ENCODE data around the gene SHLD1.
"Not testable (repeated sequence)": the region's sequence is repeated elsewhere in the genome, so short reads cannot be mapped to it uniquely, and the experiment has no call there.

SHLD1 gene

GRCh38 chr20:5737619-5737953 is 12.6 kb upstream of the SHLD1 start:
- DNase-seq, result no peak

DNA sequence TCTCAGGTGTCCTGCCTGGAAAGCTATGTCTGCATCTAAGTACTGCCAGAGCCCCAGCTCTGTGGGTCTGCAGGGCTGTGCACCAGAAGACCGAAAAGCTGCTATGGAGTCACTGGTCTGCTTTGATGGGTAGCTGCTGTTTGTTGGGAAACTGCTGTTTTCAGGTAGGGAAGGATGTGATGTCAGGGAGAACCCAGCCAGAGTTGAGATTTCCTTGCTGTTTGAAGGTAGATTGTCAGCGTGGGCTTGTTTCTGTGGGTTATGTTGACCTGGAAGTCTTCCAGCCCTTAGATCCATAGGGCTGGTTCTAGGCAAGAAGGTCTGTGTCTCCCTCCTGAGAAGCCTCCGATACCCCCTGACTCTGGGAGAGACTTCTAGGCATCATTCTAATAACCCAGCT is 12.2 kb upstream of the SHLD1 start:
- DNase-seq, result no peak

- DNase-seq, result not testable (repeated sequence)
These were observed 9.6 kb upstream of the SHLD1 start for GRCh38 chr20:5740643-5741042.

DNA sequence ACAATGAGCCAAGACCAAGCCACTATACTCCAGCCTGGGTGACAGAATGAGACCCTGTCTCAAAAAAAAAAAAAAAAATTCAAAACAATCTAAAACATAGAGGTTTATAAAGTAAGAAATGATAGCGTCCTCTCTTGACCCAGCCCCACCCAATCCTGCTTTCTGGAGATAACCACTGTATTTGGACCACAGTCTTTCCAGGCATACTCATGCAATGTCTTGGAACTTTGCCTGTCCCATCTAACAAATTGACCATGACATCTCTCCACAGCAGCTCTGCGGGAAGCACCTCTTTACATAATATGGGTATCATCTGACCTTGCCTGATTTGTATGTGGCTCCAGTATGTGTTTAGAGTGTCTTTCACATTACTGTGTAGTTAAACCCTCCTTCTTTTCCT is 9.1 kb upstream of the SHLD1 start:
- DNase-seq, result no peak

DNA sequence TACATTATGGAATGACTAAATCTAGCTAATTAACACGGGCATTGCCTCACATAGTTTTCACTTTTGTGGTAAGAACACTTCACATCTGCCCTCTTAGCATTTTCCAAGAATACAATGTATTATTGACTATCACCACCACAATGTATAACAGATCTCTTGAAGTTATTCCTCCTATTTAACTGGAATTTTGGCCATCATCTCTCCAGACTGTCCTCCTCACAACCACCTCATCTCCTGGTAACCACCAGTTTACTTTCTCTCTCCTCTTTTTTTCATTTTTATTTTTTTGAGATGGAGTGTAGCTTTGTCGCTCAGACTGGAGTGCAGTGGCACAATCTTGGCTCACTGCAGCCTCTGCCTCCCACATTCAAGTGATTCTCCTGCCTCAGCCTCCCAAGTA is 8.2 kb upstream of the SHLD1 start:
- DNase-seq, result no peak

GRCh38 chr20:5745416-5746030 is 4.7 kb upstream of the SHLD1 start:
- DNase-seq, result no peak

GRCh38 chr20:5746064-5746463 is 4.1 kb upstream of the SHLD1 start:
- no peak for DNase-seq

DNA sequence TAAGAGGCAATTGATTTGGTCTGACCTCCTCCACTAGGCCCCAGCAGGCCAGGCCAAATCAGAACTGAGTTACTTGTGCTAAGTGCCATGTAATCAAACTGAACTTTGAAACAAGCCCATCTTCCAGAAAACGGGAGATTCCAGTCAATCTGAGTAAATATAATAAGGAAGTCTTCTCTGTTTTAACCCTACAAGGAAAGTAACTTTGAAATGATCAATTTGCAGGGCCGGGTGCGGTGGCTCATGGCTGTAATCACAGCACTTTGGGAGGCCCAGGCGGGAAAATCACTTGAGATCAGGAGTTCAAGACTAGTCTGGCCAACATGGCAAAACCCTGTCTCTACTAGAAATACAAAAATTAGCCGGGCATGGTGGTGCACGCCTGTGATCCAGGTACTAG is 2.0 kb upstream of the SHLD1 start:
- DNase-seq, result no peak

GRCh38 chr20:5749512-5749951 is 669 bp upstream of the SHLD1 start:
- not testable (repeated sequence) for DNase-seq

DNA sequence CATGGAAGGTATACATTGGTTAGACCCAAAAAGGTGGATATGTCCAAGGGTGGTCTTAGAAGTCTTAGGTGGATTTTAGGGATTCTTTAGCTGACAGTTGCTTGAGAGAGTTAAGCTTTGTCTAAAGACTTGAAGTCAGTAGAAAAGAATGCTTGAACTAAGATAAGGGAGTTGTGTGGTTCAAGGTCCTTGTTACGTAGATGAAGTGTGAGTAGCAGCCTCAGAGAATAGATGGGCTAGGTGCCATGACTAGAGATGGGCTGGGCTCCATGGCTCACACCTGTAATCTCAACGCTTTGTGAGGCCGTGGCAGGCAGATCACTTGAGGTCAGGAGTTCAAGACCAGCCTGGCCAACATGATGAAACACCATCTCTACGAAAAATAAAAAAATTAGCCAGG is 1.7 kb downstream of the SHLD1 start:
- no peak for DNase-seq

DNA sequence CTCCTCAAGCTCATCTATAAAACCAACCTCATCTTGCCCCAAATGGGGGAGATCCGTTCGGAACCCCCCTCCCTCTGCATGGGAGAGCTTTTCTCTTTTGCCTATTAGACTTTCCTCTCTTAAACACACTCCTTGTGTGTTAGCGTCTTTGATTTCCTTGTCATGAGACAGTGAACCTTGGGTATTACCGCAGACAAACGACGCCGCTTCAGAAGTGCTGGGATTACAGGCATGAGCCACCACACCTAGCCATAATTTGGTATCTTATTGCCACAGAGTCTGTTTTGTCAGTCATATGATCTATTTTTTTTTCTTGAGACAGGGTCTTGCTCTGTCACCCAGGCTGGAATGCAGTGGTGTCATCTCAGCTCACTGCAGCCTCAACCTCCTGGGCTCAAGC is 3.6 kb downstream of the SHLD1 start:
- DNase-seq, result no peak

GRCh38 chr20:5757949-5758348 is 7.7 kb downstream of the SHLD1 start:
- DNase-seq, result no peak

GRCh38 chr20:5766085-5766764 is 16.0 kb downstream of the SHLD1 start:
- no peak for DNase-seq

GRCh38 chr20:5767493-5768098 is 17.4 kb downstream of the SHLD1 start:
- DNase-seq, result no peak

- no peak for DNase-seq
These were observed 20.2 kb downstream of the SHLD1 start for GRCh38 chr20:5770231-5770986.

- no peak for DNase-seq
These were observed 20.8 kb downstream of the SHLD1 start for GRCh38 chr20:5770987-5771318.

DNA sequence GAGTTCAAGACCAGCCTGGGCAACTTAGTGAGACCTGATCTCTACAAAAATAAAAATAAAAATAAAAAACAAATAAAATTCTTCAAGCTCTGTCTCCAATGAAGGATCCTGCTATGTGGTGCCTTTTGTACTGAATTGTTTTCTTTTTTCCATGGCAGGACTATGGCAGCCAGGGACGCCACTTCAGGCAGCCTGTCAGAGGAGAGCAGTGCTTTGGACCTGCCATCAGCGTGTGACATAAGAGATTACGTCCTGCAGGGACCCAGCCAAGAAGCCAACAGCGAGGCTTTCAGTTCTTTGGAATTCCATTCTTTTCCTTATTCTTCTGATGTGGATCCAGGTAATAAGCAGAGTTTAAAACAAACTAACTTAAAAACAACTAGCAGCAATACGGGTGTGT is 22.5 kb downstream of the SHLD1 start:
- no peak for DNase-seq

DNA sequence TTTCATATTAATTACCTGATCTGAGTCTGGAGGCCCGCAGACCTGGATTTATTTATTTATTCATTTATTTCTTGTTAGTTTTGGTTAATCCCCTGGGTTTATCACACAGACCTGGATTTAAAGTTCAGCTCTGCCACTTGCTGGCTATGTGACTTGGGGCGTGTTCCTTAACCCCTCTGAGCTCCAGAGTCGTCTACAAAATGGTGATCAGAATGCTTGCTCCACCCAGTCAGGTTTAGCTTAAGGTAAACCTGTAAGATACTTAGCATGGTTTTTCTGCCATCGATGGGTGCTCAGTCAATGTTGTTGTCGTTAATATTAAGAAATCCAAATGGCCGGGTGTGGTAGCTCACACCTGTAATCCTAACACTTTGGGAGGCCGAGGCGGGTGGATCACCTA is 23.4 kb downstream of the SHLD1 start:
- DNase-seq, result no peak

DNA sequence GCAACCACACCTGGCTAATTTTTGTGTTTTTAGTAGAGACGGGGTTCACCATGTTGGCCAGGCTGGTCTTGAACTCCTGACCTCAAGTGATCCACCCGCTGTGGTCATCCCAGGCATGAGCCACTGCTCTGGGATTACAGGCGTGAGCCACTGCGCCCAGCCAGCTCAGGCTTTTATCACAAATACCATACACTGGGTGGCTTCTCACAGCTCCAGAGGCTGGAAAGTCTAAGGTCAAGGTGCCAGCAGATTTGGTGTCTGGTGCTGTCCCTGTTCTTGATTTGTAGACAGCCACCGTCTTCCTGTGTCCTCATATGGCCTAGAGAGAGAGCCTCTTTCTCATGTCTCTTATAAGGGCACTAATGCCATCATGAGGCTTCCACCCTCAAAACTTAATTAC is 25.9 kb downstream of the SHLD1 start:
- DNase-seq, result no peak

GRCh38 chr20:5779071-5779900 is 29.1 kb downstream of the SHLD1 start:
- no peak for DNase-seq

DNA sequence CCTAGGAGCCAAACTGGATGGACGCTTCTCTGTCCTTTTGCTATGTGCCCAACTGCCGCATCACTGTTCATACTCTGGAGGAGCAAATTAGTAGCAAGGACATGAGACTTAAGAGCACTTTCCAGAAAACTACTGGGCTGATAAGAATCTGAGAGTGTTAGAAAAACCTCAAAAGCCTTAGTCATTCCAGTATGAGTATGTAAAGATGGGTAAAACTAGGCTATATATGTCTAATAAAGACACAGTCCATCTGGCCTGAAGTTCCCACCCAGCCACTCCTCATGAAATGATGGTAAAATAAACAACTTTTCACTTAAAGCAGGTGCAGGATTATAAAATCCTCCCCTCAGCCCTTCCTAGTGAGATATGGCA is 30.6 kb downstream of the SHLD1 start:
- DNase-seq, result no peak

GRCh38 chr20:5781367-5781766 is 31.2 kb downstream of the SHLD1 start:
- DNase-seq, result not testable (repeated sequence)

Data from CD4-positive, alpha-beta T cell treated with Interferon gamma for 1 hour (primary cell).